GF-D8 (cell line): ENCODE measurements around the gene SYTL2.
"Not testable (repeated sequence)": the region's sequence is repeated elsewhere in the genome, so short reads cannot be mapped to it uniquely, and the experiment has no call there.

ENCODE experiments used
- DNase-seq: peaks from one replicate; lab custom pipeline; 2025; lab: John Stamatoyannopoulos, UW

The SYTL2 gene

GRCh38 chr11:85682330-85683305 lies 128.3 kb downstream of the SYTL2 start:
- no peak for DNase-seq

- DNase-seq: no peak
Observed at GRCh38 chr11:85680897-85681296, 130.0 kb downstream of the SYTL2 start.

- DNase-seq: no peak
Observed at GRCh38 chr11:85679576-85679975, 131.4 kb downstream of the SYTL2 start.

GRCh38 chr11:85673393-85673792 lies 137.5 kb downstream of the SYTL2 start:
- no peak for DNase-seq

- DNase-seq: no peak
Observed at GRCh38 chr11:85672105-85672902, 138.6 kb downstream of the SYTL2 start.

- not testable (repeated sequence) for DNase-seq
Observed at GRCh38 chr11:85670949-85671663, 139.8 kb downstream of the SYTL2 start.

GRCh38 chr11:85668157-85668556 lies 142.8 kb downstream of the SYTL2 start:
- DNase-seq: no peak

- no peak for DNase-seq
Observed at GRCh38 chr11:85666687-85667086, 144.3 kb downstream of the SYTL2 start.

- DNase-seq: no peak
Observed at GRCh38 chr11:85665733-85666132, 145.2 kb downstream of the SYTL2 start.

GRCh38 chr11:85664615-85665481 lies 146.1 kb downstream of the SYTL2 start, which contains the start of gene CREBZF:
Gene CREBZF, minus strand, starts transcription at chr11:85665129. Its CDS starts 254 bp downstream, at chr11:85664875.
- DNase-seq: peak; percentile 71

GRCh38 chr11:85663753-85664614 lies 147.0 kb downstream of the SYTL2 start:
- peak; percentile 47 for DNase-seq

GRCh38 chr11:85663080-85663752 lies 147.7 kb downstream of the SYTL2 start:
- no peak for DNase-seq

- DNase-seq: no peak
Observed at GRCh38 chr11:85661972-85662664, 148.8 kb downstream of the SYTL2 start.

- DNase-seq: no peak
Observed at GRCh38 chr11:85658180-85658579, 152.8 kb downstream of the SYTL2 start.

GRCh38 chr11:85656777-85657176 lies 154.2 kb downstream of the SYTL2 start:
- DNase-seq: no peak

- not testable (repeated sequence) for DNase-seq
Observed at GRCh38 chr11:85654343-85654742, 156.6 kb downstream of the SYTL2 start.

GRCh38 chr11:85652786-85653447 lies 158.0 kb downstream of the SYTL2 start:
- DNase-seq: no peak

GRCh38 chr11:85651118-85651517 lies 159.8 kb downstream of the SYTL2 start:
- no peak for DNase-seq
